ENCODE measurements around the gene FMN2. TPM values are rescaled to one million over a fixed set of nuclear protein-coding genes. Genes with fewer than 3 reads are reported as not detected.
"Not testable (repeated sequence)": the region's sequence is repeated elsewhere in the genome, so short reads cannot be mapped to it uniquely, and the experiment has no call there.

Gene FMN2
- total RNA-seq, 1 donor from 2014 or later, result not detected

DNA sequence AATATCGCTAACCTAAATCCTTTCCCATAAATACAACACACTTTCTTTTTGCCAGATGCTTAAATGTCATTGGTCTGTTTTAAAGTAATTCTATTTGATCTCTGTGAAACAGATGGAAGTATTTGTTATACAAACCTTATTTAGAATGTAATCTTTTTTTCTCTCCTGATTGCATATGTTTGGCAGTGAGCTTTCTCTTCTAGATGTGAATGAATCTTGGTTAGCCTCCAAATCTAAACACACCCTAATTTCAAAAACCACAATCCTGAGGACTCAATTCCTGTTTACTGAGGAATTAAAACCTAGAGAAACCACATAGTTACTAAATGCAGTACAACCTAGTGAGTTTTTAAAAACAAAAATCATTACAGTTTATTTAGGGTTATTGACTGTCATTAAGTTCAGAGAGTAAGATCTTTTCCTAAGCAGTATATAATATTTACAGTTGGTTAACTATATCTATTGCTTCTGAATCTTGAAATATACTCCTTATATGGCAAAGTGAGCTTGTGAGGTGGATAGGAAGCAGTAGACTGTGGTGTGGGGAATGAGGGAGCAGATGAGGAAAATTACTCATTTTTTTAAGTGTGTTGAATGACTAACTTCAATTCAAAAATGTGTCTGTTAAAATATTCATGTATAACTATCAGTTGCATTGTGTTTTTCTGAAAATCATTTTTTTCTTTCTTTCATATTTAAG is 218.7 kb downstream of the FMN2 start:
- no peak for DNase-seq (ENCODE audit: low read depth in 2 of 2)

DNA sequence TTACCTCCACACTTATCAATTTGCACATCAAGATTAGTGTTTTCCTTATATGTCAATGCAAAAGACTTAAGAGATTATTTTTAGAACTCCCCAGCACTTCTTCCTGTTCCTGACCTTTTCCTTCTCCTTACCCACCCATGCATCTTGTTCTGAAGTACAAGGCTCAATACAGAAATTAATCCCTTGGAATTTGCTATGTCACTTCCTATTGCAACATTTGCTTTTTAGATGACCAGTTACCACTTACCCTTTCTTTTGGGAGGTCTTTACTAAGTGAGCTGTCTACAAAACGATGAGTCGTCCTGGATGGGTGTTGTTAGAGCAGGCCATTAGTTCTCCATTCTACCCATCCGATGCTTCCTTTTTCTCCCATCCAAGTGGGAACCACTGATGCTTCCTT is 221.2 kb downstream of the FMN2 start:
- peak in 1 of 2 donors; percentile 21 for DNase-seq (ENCODE audit: low read depth in 2 of 2)

DNA sequence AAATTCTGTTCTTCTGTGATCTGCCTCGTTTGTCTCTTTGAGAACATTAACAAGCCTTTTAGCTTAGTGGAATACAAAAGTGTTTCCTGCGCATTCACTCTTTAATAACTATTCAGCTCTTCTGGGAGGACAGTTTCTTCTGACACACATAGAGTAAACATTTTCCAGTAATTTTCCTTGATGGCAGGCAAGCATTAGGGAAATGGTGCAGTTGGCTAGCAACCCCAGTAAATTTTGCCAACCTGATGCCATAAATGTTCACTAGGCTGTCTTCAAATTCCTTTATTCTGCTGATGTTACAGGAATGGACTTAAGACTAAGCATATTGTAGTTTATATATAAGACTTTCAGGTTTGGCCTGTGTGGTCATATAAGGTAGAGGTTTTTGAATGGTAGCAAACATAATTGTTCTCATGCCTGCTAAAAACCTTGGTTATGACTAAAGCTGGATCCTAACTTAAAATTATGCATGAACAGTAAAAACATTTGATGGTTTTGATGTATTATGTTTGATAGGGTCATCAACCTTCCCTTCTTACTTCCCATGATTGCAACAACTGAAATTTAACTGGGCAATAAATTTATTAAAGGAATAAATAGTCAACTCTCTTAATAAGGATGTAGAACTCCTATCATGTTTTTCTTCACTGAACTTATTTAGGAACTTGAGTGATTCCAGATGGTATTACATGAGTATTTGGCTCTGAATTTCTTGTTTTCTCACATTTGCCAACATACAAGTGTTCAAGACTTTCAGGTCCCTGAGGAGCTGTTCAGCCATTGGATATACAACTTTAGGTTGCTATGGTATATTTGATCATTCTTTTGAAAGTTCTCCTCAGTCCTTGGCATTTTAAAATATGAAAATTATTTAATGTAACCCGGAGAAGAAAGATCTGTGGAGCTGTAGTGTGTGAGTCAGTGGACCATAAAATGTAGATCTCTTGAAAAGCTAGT is 223.4 kb downstream of the FMN2 start:
- no peak for DNase-seq (ENCODE audit: low read depth in 2 of 2)

DNA sequence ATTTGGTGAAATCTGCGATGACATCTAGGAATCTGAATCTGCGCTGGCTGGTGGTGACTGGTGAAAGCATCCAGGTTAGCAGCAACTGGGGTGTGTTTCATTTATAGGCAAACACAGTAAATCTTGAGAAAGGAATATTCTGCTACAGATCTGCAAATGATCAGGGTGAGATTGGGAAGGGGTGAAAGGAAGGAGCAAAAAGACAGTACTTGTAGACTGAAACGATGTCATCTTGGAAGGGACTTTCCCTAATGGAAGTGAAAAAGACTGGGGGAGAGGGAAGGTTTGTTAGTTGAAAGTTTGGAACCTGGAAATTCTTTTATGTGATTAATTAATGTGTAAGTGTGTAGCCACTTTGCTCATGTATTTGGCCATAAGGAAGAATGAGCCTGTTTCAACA is 228.3 kb downstream of the FMN2 start:
- DNase-seq (ENCODE audit: low read depth in 2 of 2), result no peak

DNA sequence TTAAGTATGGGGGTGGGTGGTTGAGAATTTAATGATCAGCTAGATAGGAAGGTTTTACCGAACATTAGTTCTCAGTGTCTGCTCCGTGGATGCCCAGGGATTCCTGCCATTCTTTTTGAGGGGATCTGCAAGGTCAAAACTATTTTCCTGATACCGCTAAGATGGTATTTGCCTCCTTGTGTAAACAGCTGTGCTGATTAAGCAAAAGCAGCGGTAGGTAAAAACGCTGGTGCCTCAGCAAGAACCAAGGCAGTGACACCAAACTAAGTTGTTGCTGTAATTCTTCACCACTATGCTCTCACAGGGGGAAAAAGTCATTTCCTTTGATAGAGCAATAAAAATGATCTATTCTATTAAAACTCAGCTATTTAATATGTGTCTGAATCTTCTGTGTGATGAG is 229.0 kb downstream of the FMN2 start:
- no peak for DNase-seq (ENCODE audit: low read depth in 2 of 2)

DNA sequence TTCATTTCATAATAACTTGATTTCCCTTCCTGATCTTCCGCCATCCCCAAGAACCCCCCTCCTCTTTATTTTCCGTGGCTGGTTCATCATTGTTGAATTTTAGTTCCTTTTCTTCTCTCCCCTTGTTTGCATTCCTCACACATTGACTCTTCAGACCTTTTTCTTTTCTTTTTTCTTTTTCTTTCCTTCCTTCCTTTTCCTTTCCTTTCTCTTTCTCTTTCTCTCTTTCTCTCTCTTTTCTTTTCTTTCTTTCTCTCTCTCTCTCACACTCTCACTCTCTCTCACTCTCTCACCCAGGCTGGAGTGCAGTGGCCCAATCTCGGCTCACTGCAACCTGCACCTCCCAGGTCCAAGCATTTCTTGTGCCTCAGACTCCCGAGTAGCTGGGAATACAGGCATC is 231.3 kb downstream of the FMN2 start:
- no peak for DNase-seq (ENCODE audit: low read depth in 2 of 2)

DNA sequence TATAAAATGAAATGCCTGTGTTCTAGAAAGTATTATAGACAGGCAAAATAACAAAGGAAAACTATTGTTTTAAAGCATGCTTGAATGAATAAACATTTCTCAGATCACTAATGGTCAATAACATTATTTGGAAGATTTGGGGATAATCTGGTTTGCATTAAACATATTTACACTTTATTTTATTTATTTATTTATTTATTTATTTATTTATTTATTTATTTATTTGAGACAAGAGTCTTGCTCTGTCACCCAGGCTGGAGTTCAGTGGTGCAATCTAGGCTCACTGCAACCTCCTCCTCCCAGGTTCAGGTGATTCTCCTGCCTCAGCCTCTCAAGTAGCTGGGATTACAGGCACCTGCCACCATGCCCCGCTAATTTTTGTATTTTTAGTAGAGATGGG is 236.7 kb downstream of the FMN2 start:
- not testable (repeated sequence) for DNase-seq (ENCODE audit: low read depth in 2 of 2)

DNA sequence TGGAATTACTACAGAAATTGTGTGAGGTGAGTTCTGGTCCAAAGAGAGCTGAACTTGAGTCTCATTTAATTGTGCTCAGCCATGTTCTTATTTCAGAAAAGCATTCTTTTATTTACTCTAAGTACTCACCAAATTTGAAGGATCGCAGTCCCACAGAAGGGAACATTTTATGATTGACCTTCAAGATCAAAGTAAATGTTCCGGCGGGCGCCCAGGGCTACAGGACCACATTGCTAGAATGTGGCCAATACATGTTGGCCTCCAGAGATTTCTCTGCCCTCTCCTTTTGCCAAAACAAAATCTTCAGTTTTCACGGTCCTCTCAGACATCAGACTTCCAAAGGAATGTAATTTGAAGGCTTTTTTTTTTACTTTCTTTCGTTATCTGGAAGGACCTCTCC is 237.8 kb downstream of the FMN2 start:
- no peak for DNase-seq (ENCODE audit: low read depth in 2 of 2)

DNA sequence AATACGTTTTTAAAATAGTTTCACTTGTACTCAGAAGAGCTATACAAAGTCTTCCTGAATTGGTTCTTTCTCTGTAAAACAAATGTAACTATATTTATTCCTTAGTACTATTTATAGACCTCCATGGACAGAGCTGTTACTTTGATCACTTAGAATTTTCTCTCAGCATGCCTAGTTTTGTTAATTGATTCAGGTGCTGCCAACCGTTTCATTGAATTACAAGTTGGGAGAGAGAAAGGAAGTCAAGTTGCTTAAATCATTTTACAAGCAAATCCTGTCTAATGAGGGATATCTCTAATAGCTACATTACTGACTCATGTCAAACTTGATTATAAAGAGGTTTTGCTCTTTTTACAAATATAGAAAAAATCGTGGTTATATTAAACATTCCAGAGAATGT is 241.0 kb downstream of the FMN2 start:
- no peak for DNase-seq (ENCODE audit: low read depth in 2 of 2)

DNA sequence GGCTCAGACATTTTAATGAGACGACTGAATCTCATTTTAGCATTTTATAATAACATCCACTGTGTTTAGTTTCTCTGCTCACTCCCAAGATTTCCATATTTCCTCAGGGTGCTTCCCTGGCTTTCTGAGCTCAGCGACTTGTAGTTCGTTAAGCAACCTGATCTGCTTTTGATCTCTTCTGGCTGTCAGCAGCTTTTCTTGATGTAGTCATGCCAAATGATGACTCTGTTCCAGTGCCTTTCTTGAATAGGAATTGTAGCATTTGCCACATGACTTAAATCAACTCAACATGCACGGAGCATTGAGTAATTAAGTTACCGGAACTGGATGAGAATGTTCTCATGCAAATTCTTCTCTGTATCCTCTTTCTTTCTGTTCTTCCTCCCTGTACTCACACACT is 246.1 kb downstream of the FMN2 start:
- DNase-seq (ENCODE audit: low read depth in 2 of 2), result no peak

DNA sequence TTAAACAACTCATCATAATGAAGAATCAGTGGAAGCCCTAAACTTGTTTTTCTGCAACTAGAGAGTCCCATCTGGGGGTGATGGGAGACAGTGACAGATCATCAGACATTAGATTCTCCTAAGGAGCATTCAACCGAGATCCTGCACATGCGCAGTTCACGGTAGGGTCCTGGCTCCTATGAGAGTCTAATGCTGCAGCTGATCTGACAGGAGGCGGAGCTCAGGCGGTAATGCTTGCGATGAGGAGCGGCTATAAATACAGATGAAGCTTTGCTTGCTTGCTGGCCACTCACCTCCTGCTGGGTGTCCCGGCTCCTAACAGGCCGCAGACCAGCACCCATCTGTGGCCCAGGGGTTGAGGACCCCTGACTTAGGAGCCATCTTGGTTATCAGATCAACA is 247.2 kb downstream of the FMN2 start:
- DNase-seq (ENCODE audit: low read depth in 2 of 2), result no peak

DNA sequence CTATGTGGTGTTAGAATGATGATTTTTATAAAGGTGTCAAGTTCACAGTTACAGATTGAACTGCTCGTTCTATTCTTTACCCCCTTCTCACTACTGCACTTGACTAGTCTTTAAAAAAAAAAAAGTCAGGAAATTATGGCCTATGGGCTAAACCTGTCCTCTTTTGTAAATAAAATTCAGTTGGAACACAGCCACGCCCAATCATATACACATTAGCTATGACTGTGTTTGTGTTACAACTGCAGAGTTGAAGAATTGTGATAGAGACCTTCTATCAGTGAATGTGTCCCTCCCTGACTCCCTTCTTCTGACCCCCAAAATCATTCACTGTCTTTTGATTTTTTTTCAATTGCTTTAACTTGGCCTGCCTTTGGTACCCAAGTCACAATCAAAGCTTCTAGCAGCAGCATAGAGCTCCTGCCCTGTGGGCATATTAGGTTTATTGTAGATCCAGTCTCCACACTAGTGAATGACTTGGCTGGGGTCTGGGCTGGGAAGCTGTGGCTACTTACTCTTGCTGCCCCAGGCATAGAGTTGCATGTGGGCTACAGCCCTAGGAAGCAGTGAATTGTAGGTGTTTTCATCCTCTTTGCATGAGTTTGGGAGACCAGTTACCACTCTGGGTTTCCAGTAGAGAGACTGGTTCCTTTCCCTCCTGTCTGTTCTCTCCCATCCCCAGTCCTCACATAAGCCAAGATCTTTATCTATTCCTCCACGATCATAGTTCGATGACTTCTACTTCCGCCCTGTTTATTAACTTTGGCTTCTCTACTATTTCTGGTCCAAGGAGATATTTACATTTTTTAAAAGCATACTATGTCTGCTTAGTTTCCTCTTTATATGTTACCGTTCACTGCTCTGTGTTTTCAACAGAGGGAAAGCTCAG is 249.9 kb downstream of the FMN2 start:
- DNase-seq (ENCODE audit: low read depth in 2 of 2), result no peak

DNA sequence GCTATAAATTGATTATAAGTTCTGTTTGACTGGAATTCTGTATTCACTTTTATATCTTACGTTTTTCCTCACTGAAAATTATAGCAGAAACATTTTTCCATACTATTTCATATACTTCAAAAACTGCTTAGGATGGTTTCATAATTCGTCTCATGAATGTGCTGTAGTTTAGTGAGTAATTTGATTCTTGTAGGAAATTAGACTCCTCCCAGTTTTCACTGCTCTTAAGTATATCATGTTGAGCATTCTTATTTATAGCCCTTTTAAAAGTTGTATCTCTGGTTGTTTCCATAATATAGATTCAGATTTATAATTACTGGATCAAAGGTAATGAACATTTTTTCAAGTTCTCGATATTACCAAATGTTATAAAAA is 250.6 kb downstream of the FMN2 start:
- DNase-seq (ENCODE audit: low read depth in 2 of 2), result no peak

DNA sequence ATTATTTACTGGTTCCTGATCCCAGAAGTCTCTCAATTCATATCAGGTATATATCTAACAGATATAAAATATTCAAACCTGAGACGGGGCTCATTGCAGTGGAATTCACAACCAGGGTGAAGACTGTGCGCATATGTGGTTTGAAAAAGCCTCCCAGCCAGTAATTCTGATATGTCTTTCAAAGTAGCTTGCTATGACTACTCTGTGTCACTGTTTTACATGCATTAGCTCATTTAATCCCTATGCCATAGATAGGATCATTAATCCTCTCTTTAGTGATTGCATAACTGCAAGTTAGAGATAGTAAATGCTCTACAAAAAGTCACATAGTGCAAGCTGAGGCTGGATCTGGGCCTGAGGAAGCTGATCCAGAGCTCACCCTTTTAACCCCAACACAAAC is 251.4 kb downstream of the FMN2 start:
- no peak for DNase-seq (ENCODE audit: low read depth in 2 of 2)

DNA sequence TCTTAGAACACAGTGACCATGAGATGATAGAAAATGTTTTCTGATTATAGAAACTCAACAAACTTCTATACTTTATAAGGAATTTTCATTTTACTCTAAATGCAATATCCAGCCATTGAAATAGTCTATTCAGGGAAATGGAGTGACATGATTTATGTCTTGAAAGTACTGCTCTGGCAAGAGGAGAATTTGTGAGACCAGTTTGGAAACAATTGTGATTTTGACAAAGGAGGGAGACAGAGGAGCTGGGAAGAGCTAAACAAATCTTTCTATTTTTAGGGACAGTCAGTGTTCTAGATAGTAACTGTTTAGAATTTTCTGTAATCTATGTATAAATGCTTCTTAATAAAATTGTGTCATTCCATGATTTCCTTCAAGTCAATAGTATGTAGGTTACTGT is 252.3 kb downstream of the FMN2 start:
- DNase-seq (ENCODE audit: low read depth in 2 of 2), result no peak

DNA sequence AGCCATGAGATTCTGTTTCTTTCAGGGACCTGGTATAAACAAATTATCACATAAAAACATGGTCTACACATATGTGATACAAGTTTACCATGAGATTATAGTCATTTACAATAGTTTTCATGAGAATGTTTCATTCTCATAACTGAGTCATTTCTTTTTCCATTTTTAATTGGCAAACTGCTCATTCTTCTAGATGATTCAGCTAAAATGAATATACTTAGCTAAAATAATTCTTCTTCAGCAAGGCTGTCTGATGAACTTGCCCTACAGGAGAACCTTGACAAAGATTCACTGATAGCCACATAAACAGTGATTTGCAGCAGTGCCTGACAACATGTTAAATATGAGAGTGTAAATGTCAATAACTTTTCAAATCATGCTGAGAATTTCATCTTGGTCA is 253.2 kb downstream of the FMN2 start:
- DNase-seq (ENCODE audit: low read depth in 2 of 2), result no peak

DNA sequence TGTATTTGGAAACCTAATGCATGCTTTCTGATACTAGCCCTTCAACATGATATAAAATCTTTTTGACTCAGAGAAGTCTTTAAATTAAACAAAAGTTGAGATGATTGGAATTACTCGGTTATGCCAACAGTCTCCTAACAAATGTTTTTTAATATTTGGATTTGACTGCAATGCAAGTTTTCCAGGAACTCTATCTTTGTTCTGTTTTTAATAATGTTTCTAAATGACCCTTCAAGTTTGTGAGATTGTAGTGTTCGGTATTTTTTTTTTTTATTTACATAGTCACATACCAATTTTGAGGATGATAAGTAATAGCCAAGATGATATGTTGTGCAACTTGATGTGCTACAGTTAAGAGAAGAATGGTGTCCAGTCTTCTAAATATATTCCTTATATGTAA is 258.0 kb downstream of the FMN2 start:
- no peak for DNase-seq (ENCODE audit: low read depth in 2 of 2)

DNA sequence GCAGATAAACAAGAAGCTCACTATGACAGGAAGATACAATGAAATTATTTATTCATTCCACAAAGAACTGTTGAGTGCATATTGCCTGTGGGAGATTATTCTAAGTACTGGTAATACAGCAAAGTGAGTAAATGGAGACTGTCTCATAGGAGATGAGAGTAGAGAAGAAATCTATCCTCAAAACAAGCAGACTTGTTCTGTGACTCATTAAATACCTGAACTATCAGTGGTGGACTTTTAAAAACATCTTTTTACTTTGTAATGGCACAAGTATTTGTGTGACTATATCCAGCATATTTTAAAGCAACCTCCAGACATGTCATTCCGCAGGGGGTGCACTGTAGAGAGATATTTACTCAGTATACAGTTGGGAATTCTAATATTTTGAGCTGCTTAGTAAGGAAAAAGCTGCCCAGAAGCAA is 259.2 kb downstream of the FMN2 start:
- no peak for DNase-seq (ENCODE audit: low read depth in 2 of 2)

DNA sequence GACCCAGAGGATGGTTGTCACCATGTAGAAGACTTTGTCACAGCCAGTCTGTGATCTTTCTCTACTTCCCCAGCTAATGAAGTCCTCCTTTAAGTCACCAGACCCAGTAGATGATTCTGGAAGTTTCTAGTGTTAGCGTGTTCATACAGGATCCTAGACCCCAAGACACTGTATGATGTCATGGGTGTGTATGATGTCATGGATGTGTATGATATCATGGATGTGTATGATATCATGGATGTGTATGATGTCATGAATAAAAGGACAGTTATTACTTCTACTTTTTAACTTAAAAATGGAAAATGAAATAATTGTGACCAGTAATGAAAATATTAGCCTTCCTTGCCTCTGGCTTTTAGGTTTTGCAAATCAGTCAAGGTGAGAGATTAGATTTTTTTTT is 260.0 kb downstream of the FMN2 start:
- no peak for DNase-seq (ENCODE audit: low read depth in 2 of 2)

DNA sequence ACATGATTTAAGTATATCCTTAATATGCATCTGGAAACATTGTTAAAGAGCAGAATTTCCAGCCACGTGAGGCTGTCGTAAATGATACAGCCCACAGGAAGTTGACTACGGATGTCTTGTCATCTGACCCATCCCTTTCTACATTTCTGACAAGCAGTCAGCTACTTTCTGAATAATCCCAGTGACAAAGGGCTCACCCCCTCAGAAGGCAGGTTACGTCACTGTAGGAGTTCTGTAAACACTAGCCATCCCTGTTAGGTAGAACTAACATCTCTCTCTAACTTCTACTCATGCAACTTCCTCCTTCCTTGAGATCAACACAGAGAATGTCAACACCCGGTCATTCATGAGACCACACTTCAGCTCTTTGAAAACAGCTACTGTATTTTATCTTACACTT is 261.1 kb downstream of the FMN2 start:
- peak in 1 of 2 donors; percentile 54 for DNase-seq (ENCODE audit: low read depth in 2 of 2)

DNA sequence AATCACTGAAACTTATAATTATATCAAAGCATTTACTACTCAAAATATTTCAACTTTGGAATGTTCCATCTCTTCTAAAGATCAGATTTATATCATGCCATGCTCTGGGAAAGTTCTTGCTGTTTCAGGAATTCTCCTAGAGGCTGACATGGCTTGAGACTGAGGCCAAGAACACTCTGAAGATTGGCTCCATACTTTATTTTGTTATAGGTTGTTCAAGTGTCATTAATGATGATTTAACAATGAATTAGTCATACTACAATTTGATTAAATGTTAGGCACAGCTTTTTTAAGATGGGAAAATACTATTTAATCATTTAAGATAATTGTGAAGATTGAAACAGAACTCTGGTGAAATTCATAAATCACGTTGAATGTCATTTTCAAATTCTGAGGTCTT is 264.9 kb downstream of the FMN2 start:
- DNase-seq (ENCODE audit: low read depth in 2 of 2), result no peak

DNA sequence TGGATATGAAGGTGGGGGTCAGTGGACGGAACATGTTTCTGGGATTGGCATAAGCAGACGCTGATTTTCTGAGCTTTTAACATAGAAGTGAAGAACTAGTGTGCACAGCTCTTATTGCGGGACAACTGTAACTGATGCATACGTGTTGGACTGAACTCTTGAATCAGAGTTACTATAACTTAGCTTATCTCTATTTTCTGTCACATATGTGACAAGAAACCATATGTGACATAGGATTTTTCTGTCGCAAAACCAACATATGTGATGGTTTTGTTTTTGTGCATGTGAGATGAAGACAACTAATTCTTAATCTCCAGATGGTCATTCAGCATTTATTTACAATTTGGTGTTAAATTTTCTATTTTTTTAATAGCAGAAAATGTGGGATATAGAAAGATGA is 270.4 kb downstream of the FMN2 start:
- DNase-seq (ENCODE audit: low read depth in 2 of 2), result no peak
